K562 (cell line): ENCODE measurements around the gene C1orf50. TPM values are rescaled to one million over a fixed set of nuclear protein-coding genes. Genes with fewer than 3 reads are reported as not detected.
A peak's percentile ranks its signal among the peaks of the same experiment; 100 is the strongest.

Experiments
- ATAC-seq: fragments of 200-7000 bp; cut with Tn5 transposase; 3 replicates; pipeline ENCODE4 v1.9.1; 2020; ENCODE audit warnings: moderate library complexity
- BruUV-seq: library from RNA; stranded (reverse); fragments of 400-500 nt; replicated peaks from 2 replicates; lab custom pipeline; 2021; lab: Mats Ljungman, UMichigan
- CTCF ChIA-PET: fragments of 300-600 bp; formaldehyde crosslinking; extraction: SDS; loops from one replicate; lab custom pipeline; 2021; ENCODE audit warnings: low intra/inter-chr PET ratio; lab: Yijun Ruan, JAX
- POLR2A ChIA-PET: fragments of 300-600, 350-650 bp; sonication (Branson Sonifier 250); formaldehyde crosslinking; extraction: SDS; loops from one replicate; lab custom pipeline; 2021; ENCODE audit warnings: antibody characterized with exemption, inconsistent platforms; lab: Yijun Ruan, JAX
- DNase-seq, 4 experiments: peaks; one replicate each; pipeline versions ENCODE4 v3.0.0 to v3.0.0-alpha.2; 2011 to 2018; ENCODE audit warnings: low spot score in 3 of 4, mixed read lengths in 3 of 4; ENCODE audit errors: extremely low read depth in 1 of 4
- FAIRE-seq: peaks from 2 replicates; lab custom pipeline; 2011; peaks lifted over from hg19 to GRCh38; lab: Jason Lieb, UNC
- H2AFZ ChIP-seq: 2 replicates; pipeline ENCODE4 v1.6.0; 2011; ENCODE audit warnings: low read depth, low read length, control low read depth, inconsistent platforms
- H3K27ac ChIP-seq: fragments of 200-600 bp; 3 replicates; pipeline ENCODE4 v1.8.0; 2011; ENCODE audit warnings: low read depth, mild to moderate bottlenecking, control low read depth, inconsistent platforms, low read length, moderate library complexity, mixed read lengths; ENCODE audit errors: extremely low read depth
- H3K27me3 ChIP-seq, 2 experiments: fragments of 300-600 bp in 1 of 2; 2 replicates in 1 of 2; 3 replicates in 1 of 2; pipeline versions ENCODE4 v1.6.0 to v1.8.0; 2011; ENCODE audit warnings: inconsistent platforms in 2 of 2, low read length in 2 of 2, mild to moderate bottlenecking in 1 of 2, mixed read lengths in 1 of 2, moderate library complexity in 1 of 2; ENCODE audit not compliant: control insufficient read depth in 2 of 2, insufficient read depth in 2 of 2
- H3K36me3 ChIP-seq: fragments of 300-600 bp; 3 replicates; pipeline ENCODE4 v1.8.0; 2011; ENCODE audit warnings: mild to moderate bottlenecking, low read length, inconsistent platforms; ENCODE audit not compliant: control insufficient read depth, insufficient read depth
- H3K4me1 ChIP-seq, 2 experiments: fragments of 200-600 bp in 1 of 2; replicated peaks in 1 of 2; 2 replicates in 1 of 2; 3 replicates in 1 of 2; pipeline versions ENCODE4 v1.5.1 to v1.8.0; 2011; ENCODE audit warnings: inconsistent platforms in 2 of 2, low read length in 2 of 2, mild to moderate bottlenecking in 1 of 2, mixed read lengths in 1 of 2, moderate library complexity in 1 of 2; ENCODE audit not compliant: control insufficient read depth in 2 of 2, insufficient read depth in 2 of 2
- H3K4me2 ChIP-seq: 2 replicates; pipeline ENCODE4 v1.6.1; 2011; ENCODE audit warnings: low read length, control low read depth, inconsistent platforms, mixed read lengths; ENCODE audit not compliant: insufficient read depth
- H3K4me3 ChIP-seq: fragments of 200-600 bp; sonication (generic), shearing (Covaris generic); 2 replicates; pipeline ENCODE4 v1.5.1; 2016; ENCODE audit warnings: control low read depth, inconsistent platforms
- H3K79me2 ChIP-seq: fragments of 200-600 bp; 3 replicates; pipeline ENCODE4 v1.8.0; 2011; ENCODE audit warnings: low read length, inconsistent platforms; ENCODE audit not compliant: control insufficient read depth, insufficient read depth
- H3K9ac ChIP-seq, 2 experiments: 2 replicates each; pipeline versions ENCODE4 v1.6.0 to v1.6.1; 2011; ENCODE audit warnings: low read depth in 2 of 2, low read length in 2 of 2, control low read depth in 1 of 2, inconsistent platforms in 1 of 2, mild to moderate bottlenecking in 1 of 2, mixed read lengths in 1 of 2; ENCODE audit not compliant: insufficient read depth in 1 of 2
- H3K9me1 ChIP-seq: one replicate; pipeline ENCODE4 v1.6.0; 2011; ENCODE audit warnings: inconsistent platforms, mild to moderate bottlenecking, low read length, moderate library complexity; ENCODE audit not compliant: control insufficient read depth, insufficient read depth
- H3K9me3 ChIP-seq: replicated peaks from 2 replicates; pipeline ENCODE4 v1.5.1; 2011; ENCODE audit warnings: low read depth, low read length, inconsistent platforms; ENCODE audit not compliant: control insufficient read depth, insufficient read depth
- H4K20me1 ChIP-seq: replicated peaks from 2 replicates; pipeline ENCODE4 v1.6.1; 2011; ENCODE audit warnings: low read length, inconsistent platforms, mixed read lengths; ENCODE audit not compliant: control insufficient read depth, insufficient read depth
- CREB3 ChIP-seq: fragments of 450-650 bp; conservative IDR thresholded peaks from 2 replicates; pipeline ENCODE4 v1.6.1; 2016; ENCODE audit warnings: missing genetic modification characterization, low read depth, mild to moderate bottlenecking, missing compliant biosample characterization, moderate library complexity
- DDX20 ChIP-seq: fragments of 450-650 bp; IDR thresholded peaks from 2 replicates; pipeline ENCODE4 v1.6.1; 2016; ENCODE audit warnings: missing genetic modification characterization, low read depth, mild to moderate bottlenecking, missing compliant biosample characterization, moderate library complexity
- E2F3 ChIP-seq: fragments of 250-450 bp; sonication (Bioruptor Pico); IDR thresholded peaks from 2 replicates; pipeline ENCODE4 v1.4.0; 2020; ENCODE audit warnings: mild to moderate bottlenecking
- ETV6 ChIP-seq, 3 experiments: fragments of 150-350 bp in 1 of 3; sonication (generic) in 1 of 3; formaldehyde crosslinking in 1 of 3; IDR thresholded peaks; 2 replicates each; pipeline versions ENCODE4 v1.6.1 to v1.8.0; 2014 to 2022; ENCODE audit warnings: borderline replicate concordance in 2 of 3, low read depth in 2 of 3, antibody characterized with exemption in 1 of 3, low read length in 1 of 3, mild to moderate bottlenecking in 1 of 3, missing genetic modification reagents in 1 of 3
- EWSR1 ChIP-seq: fragments of 450-650 bp; IDR thresholded peaks from 2 replicates; pipeline ENCODE4 v1.6.1; 2018; ENCODE audit warnings: borderline replicate concordance, mild to moderate bottlenecking, low read depth, moderate library complexity; ENCODE audit not compliant: partially characterized antibody
- FOXO4 ChIP-seq: fragments of 450-650 bp; formaldehyde crosslinking; IDR thresholded peaks from 2 replicates; pipeline ENCODE4 v1.4.0; 2020; ENCODE audit warnings: mild to moderate bottlenecking, moderate library complexity
- MTA2 ChIP-seq: fragments of 450-650 bp; IDR thresholded peaks from 2 replicates; pipeline ENCODE4 v1.6.1; 2016; ENCODE audit warnings: low read depth
- NCOA6 ChIP-seq: fragments of 450-650 bp; IDR thresholded peaks from 2 replicates; pipeline ENCODE4 v1.6.1; 2017; ENCODE audit warnings: mild to moderate bottlenecking
- SIRT6 ChIP-seq: IDR thresholded peaks from one replicate; pipeline ENCODE4 v1.6.1; 2012; ENCODE audit warnings: low read depth, mild to moderate bottlenecking, control low read depth, inconsistent platforms, low read length, moderate library complexity
- SMARCC2 ChIP-seq: fragments of 450-650 bp; IDR thresholded peaks from 2 replicates; pipeline ENCODE4 v1.6.1; 2017; ENCODE audit warnings: antibody characterized with exemption, moderate library complexity, mild to moderate bottlenecking, low read depth
- SRSF7 ChIP-seq: fragments of 200-400 bp; formaldehyde crosslinking; optimal IDR thresholded peaks from 2 replicates; pipeline ENCODE3; 2017; ENCODE audit warnings: mild to moderate bottlenecking, low read depth, low read length
- WHSC1 ChIP-seq: IDR thresholded peaks from one replicate; pipeline ENCODE4 v1.6.1; 2012; ENCODE audit warnings: low read length, control low read depth, inconsistent platforms
- ZNF212 ChIP-seq: fragments of 450-650 bp; formaldehyde crosslinking; IDR thresholded peaks from 2 replicates; pipeline ENCODE4 v1.4.0; 2020; ENCODE audit warnings: mild to moderate bottlenecking
- WGBS: fragments of 100-300 bp; shearing (Covaris generic); methylation state at CpG from one replicate; pipeline ENCODE4 v1.1.6; 2016; ENCODE audit warnings: low coverage, mixed read lengths; ENCODE audit not compliant: insufficient coverage; ENCODE audit errors: missing lambda C conversion rate; 5-methylcytosine and 5-hydroxymethylcytosine counted together
- in situ Hi-C: fragments of 300-500 bp; cut with MboI; formaldehyde crosslinking; loops from 4 replicates; pipeline ENCODE4 v1.15.0; 2018; ENCODE audit warnings: inconsistent platforms, mixed read lengths
- intact Hi-C: fragments of 100-400 bp; cut with micrococcal nuclease; formaldehyde crosslinking; loops from 2 replicates; pipeline ENCODE4 v1.14.2; 2022
- polyA plus RNA-seq, 8 experiments: library from polyadenylated mRNA; depleted of rRNA in 4 of 8; stranded (reverse) in 5 of 8; unstranded in 3 of 8; fragments of >200 nt; fragmentation: Nextera tagmentation in 2 of 8; fragmentation: Illumina TruSeq in 1 of 8; extraction: Ambion mirVana in 2 of 8; extraction: Trizol in 1 of 8; gene quantifications; 2 replicates each; pipeline versions ENCODE4 v1.2.1 to v1.2.3, GENCODE V29; 2011 to 2014; ENCODE audit warnings: inconsistent platforms in 1 of 8, missing spikeins in 1 of 8
- total RNA-seq, 7 experiments: library from RNA; depleted of rRNA in 6 of 7; stranded (reverse); fragments of >200 nt in 6 of 7; fragmentation: Illumina TruSeq in 2 of 7; extraction: Trizol in 2 of 7; gene quantifications; 2 replicates each; pipeline versions ENCODE4 v1.2.1 to v1.2.3, GENCODE V29; 2011 to 2021; ENCODE audit warnings: low replicate concordance in 1 of 7

The C1orf50 gene
- total and polyA plus RNA-seq, 9 of the 15 experiments (the other 6 are each of a cell fraction or from before 2014, with no cell fraction given) = 0.55 to 13.9 (median 5.2) TPM

DNA sequence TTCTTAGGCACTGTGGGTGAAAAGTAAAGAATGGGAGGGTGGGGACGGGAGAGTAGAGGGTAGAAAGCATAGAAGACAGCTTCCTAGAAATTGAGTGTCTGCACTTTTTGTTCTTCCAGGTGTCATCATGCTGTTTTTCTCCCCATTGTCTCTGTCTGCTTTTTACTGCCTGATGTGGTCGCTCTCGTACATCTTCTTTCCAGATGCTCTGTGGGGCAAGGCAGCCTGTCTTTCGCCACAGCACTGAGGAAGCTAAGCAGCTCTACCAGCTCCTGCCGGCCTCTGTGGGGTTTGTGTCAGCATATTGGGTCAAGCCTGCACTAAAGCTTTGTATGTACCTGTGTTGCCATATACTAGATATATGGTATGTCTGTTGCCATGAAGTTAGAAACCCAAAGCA, 30.9 kb downstream of the C1orf50 start:
- no peak overlapping the region for H3K4me3 ChIP-seq
- peak; percentile 28; the same call in 1 of the 3 replicates for ATAC-seq
- H3K36me3 ChIP-seq = no peaks in the 10 kb centered on the region
- no peaks in the 10 kb centered on the region for H3K9me3 ChIP-seq
- CTCF ChIA-PET = no interaction called here
- H3K9me1 ChIP-seq = no peaks in the 10 kb centered on the region
- H3K27ac ChIP-seq = no peak overlapping the region
- H2AFZ ChIP-seq = peak overlapping the region; percentile 17; the same call in 1 of the 2 replicates
- 43% methylated on average over 5 of the region's 5 CpGs for WGBS
- H3K4me2 ChIP-seq = no peak overlapping the region
- no peaks in the 10 kb centered on the region for H4K20me1 ChIP-seq
- no peaks in the 10 kb centered on the region for H3K27me3 ChIP-seq
- intact Hi-C loops = no loop called here
- peak overlapping the region in 1 of 2 experiments; percentile 62; a peak in 1 of 4 replicates for H3K9ac ChIP-seq
- no peak for FAIRE-seq
- in situ Hi-C loops = no loop called here
- POLR2A ChIA-PET = interaction anchor here (0.6 kb wide), 1 partner anchor 10 kb away, joined by 3 read pairs; no protein-coding TSS in a partner anchor
- H3K79me2 ChIP-seq = no peaks in the 10 kb centered on the region
- TF ChIP-seq FOXO4 (no peak), SRSF7 (no peak), SIRT6 (no peak), ETV6 (IDR thresholded peaks at IDR 0.05; ENCODE audit: borderline replicate concordance in 1 of 2, low read depth in 2 of 2, low read length in 1 of 2) (no peak), ETV6 (CRISPR knock-in tag; IDR thresholded peaks at IDR 0.05; ENCODE audit: borderline replicate concordance) (no peak), E2F3 (CRISPR knock-in tag) (no peak), NCOA6 (no peak), MTA2 (no peak), WHSC1 (no peak), EWSR1 (no peak), ZNF212 (CRISPR knock-in tag) (no peak), CREB3 (no peak), DDX20 (tag) (no peak), SMARCC2 (no peak)
- BruUV-seq = no TSS peak
- DNase-seq = no peak
- H3K4me1 ChIP-seq = peaks cover 0 to 8% of the 10 kb centered on the region in 2 experiments; a peak in 4 of 5 replicates
